NB4 (cell line): ENCODE measurements around the gene SPIB.

Source experiments
- CTCF ChIP-seq: IDR thresholded peaks from one replicate; pipeline ENCODE4 v1.5.1; 2012; ENCODE audit warnings: low read depth, low read length
- POLR2A ChIP-seq: IDR thresholded peaks from 2 replicates; pipeline ENCODE4 v1.6.1; 2011; ENCODE audit warnings: mild to moderate bottlenecking; ENCODE audit not compliant: insufficient read length; ENCODE audit errors: extremely low read depth

GRCh38 chr19:50432221-50433028 lies 13.7 kb downstream of the SPIB start, which contains the start of gene MYBPC2:
- TF ChIP-seq CTCF, result no peak
- no peak for TF ChIP-seq POLR2A
